Neural progenitor cell (in vitro differentiated cells): ENCODE data around the gene KCNH1. TPM values are rescaled to one million over a fixed set of nuclear protein-coding genes. Genes with fewer than 3 reads are reported as not detected.

ENCODE experiments used
- DNase-seq: peaks from one replicate; pipeline ENCODE4 v3.0.0-alpha.2; 2016; ENCODE audit warnings: low spot score
- H2AFZ ChIP-seq: fragments of 200-600 bp; sonication (generic); replicated peaks from 2 replicates; pipeline ENCODE4 v1.6.1; 2016; ENCODE audit warnings: antibody characterized with exemption
- H3F3A ChIP-seq: fragments of 200-600 bp; sonication (generic); 2 replicates; pipeline ENCODE4 v1.6.1; 2016; ENCODE audit warnings: antibody characterized with exemption, low read depth
- H3K27ac ChIP-seq: fragments of 200-600 bp; sonication (generic); 2 replicates; pipeline ENCODE4 v1.5.1; 2016; ENCODE audit warnings: mild to moderate bottlenecking
- H3K27me3 ChIP-seq: fragments of 200-600 bp; sonication (generic); 2 replicates; pipeline ENCODE4 v1.6.1; 2016; ENCODE audit warnings: mild to moderate bottlenecking, moderate library complexity
- H3K36me3 ChIP-seq: fragments of 200-600 bp; sonication (generic); 2 replicates; pipeline ENCODE4 v1.5.1; 2016
- H3K4me1 ChIP-seq: fragments of 200-600 bp; sonication (generic); 2 replicates; pipeline ENCODE4 v1.6.1; 2016; ENCODE audit warnings: mixed run types
- H3K4me2 ChIP-seq: fragments of 200-600 bp; sonication (generic); 2 replicates; pipeline ENCODE4 v1.6.1; 2016
- H3K4me3 ChIP-seq: fragments of 200-600 bp; sonication (generic); 2 replicates; pipeline ENCODE4 v1.5.1; 2016
- H3K79me2 ChIP-seq: fragments of 200-600 bp; sonication (generic); 2 replicates; pipeline ENCODE4 v1.6.1; 2016; ENCODE audit warnings: low read depth
- H3K9ac ChIP-seq: fragments of 200-600 bp; sonication (generic); 2 replicates; pipeline ENCODE4 v1.6.1; 2016
- H3K9me3 ChIP-seq: fragments of 200-600 bp; sonication (generic); 2 replicates; pipeline ENCODE4 v1.5.1; 2016; ENCODE audit warnings: low read depth
- H4K20me1 ChIP-seq: fragments of 200-600 bp; sonication (generic); 2 replicates; pipeline ENCODE4 v1.6.1; 2016; ENCODE audit warnings: low read depth
- H3K27ac Mint-ChIP-seq: 3 replicates; pipeline ENCODE4 v1.8.0; 2021; ENCODE audit warnings: mixed read lengths
- H3K27me3 Mint-ChIP-seq: 2 replicates; pipeline ENCODE4 v1.8.0; 2022; ENCODE audit warnings: low read depth, mild to moderate bottlenecking, inconsistent platforms, moderate library complexity, mixed read lengths; ENCODE audit not compliant: insufficient read depth
- H3K36me3 Mint-ChIP-seq: 3 replicates; pipeline ENCODE4 v1.8.0; 2021; ENCODE audit warnings: mixed read lengths
- H3K4me1 Mint-ChIP-seq: 3 replicates; pipeline ENCODE4 v1.8.0; 2021; ENCODE audit warnings: mixed read lengths
- H3K4me3 Mint-ChIP-seq: 3 replicates; pipeline ENCODE4 v1.8.0; 2021; ENCODE audit warnings: mild to moderate bottlenecking, moderate library complexity, mixed read lengths
- H3K9me3 Mint-ChIP-seq: 3 replicates; pipeline ENCODE4 v1.8.0; 2020; ENCODE audit warnings: mixed read lengths
- EZH2 ChIP-seq: fragments of 200-600 bp; sonication (generic); IDR thresholded peaks from 2 replicates; pipeline ENCODE4 v1.6.1; 2017; ENCODE audit warnings: antibody characterized with exemption, mild to moderate bottlenecking, moderate library complexity
- EZH2phosphoT487 ChIP-seq: fragments of 200-600 bp; sonication (generic); IDR thresholded peaks from 2 replicates; pipeline ENCODE4 v1.6.1; 2017; ENCODE audit warnings: antibody characterized with exemption
- total RNA-seq: library from RNA; depleted of rRNA; stranded (reverse); fragments of >200 nt; gene quantifications from 2 replicates; pipeline ENCODE4 v1.2.3, GENCODE V29; 2015; ENCODE audit warnings: low replicate concordance
- TF ChIP-seq, protein P1 (sequence below): fragments of 200-600 bp; sonication (generic); IDR thresholded peaks from 2 replicates; pipeline ENCODE4 v1.5.1; 2017; ENCODE audit warnings: antibody characterized with exemption, mild to moderate bottlenecking

The KCNH1 gene
- total RNA-seq, 1 donor from 2014 or later: 1.6 TPM

DNA sequence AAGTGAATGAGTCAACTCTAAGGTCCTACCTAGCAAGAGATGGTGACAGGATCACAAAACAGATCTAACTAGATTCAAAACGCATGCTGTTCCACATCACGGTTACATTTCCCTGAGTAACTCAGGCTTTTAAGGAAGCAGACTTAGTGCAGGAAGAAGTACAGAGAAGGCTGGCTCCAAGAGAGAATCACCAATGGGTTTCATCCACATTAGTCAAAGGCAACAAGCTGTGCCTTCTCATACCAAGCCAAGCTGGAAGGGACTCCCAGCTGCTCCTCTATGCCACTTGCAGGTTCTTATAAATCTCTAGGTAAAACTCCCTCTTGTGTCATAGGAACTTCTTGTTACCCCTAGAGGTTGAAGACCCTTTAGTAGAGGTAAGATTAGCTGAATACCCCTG lies 109.0 kb downstream of the KCNH1 start:
- H3K4me2 ChIP-seq: no peak overlapping the region
- H3F3A ChIP-seq: no peaks in the 10 kb centered on the region
- H3K9me3 ChIP-seq: no peaks in the 10 kb centered on the region
- H3K79me2 ChIP-seq: no peaks in the 10 kb centered on the region
- no peaks in the 10 kb centered on the region for H3K4me1 ChIP-seq
- H4K20me1 ChIP-seq: no peaks in the 10 kb centered on the region
- Mint-ChIP-seq H3K36me3 (no peaks in the 10 kb centered on the region), H3K4me1 (no peaks in the 10 kb centered on the region), H3K27ac (no peak overlapping the region), H3K4me3 (no peak overlapping the region), H3K9me3 (no peaks in the 10 kb centered on the region), H3K27me3 (no peaks in the 10 kb centered on the region)
- no peak overlapping the region for H3K9ac ChIP-seq
- TF ChIP-seq EZH2phosphoT487 (no peak), EZH2 (no peak)
- TF ChIP-seq, protein P1, sequence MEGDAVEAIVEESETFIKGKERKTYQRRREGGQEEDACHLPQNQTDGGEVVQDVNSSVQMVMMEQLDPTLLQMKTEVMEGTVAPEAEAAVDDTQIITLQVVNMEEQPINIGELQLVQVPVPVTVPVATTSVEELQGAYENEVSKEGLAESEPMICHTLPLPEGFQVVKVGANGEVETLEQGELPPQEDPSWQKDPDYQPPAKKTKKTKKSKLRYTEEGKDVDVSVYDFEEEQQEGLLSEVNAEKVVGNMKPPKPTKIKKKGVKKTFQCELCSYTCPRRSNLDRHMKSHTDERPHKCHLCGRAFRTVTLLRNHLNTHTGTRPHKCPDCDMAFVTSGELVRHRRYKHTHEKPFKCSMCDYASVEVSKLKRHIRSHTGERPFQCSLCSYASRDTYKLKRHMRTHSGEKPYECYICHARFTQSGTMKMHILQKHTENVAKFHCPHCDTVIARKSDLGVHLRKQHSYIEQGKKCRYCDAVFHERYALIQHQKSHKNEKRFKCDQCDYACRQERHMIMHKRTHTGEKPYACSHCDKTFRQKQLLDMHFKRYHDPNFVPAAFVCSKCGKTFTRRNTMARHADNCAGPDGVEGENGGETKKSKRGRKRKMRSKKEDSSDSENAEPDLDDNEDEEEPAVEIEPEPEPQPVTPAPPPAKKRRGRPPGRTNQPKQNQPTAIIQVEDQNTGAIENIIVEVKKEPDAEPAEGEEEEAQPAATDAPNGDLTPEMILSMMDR: no peak
- H2AFZ ChIP-seq: no peak overlapping the region
- no peak overlapping the region for H3K27ac ChIP-seq
- DNase-seq: no peak
- no peaks in the 10 kb centered on the region for H3K27me3 ChIP-seq
- no peak overlapping the region for H3K4me3 ChIP-seq
- no peaks in the 10 kb centered on the region for H3K36me3 ChIP-seq

DNA sequence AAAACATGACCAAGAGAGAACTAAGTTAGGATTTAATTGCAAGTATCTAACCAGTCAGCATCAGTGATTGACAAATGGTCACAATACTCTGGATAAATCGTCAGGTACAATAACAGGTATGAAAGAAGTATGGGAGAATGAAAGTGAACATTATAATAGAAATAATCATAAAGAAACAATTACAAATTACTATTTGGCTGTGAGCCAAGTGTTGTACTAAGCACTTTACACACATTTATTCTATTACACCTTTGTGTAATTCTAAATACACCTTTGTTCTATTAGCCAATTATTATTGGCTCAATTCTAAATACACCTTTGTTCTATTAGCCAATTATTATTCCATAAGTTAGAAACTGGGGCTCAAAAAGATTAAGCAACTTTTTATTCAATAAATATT lies 114.7 kb downstream of the KCNH1 start:
- Mint-ChIP-seq H3K9me3 (no peaks in the 10 kb centered on the region), H3K27ac (no peak overlapping the region), H3K4me1 (no peaks in the 10 kb centered on the region), H3K27me3 (peaks cover 4% of the 10 kb centered on the region), H3K4me3 (no peak overlapping the region), H3K36me3 (no peaks in the 10 kb centered on the region)
- Histone ChIP-seq H3K4me1 (no peaks in the 10 kb centered on the region), H3K36me3 (no peaks in the 10 kb centered on the region), H3K4me3 (no peak overlapping the region), H3K79me2 (no peaks in the 10 kb centered on the region), H3K4me2 (no peak overlapping the region), H3K9me3 (no peaks in the 10 kb centered on the region), H3F3A (no peaks in the 10 kb centered on the region), H3K27ac (no peak overlapping the region), H3K9ac (no peak overlapping the region), H4K20me1 (no peaks in the 10 kb centered on the region), H3K27me3 (no peaks in the 10 kb centered on the region), H2AFZ (no peak overlapping the region)
- no peak for DNase-seq
- no peak for TF ChIP-seq EZH2phosphoT487
- TF ChIP-seq, protein P1: no peak
- TF ChIP-seq EZH2: no peak

DNA sequence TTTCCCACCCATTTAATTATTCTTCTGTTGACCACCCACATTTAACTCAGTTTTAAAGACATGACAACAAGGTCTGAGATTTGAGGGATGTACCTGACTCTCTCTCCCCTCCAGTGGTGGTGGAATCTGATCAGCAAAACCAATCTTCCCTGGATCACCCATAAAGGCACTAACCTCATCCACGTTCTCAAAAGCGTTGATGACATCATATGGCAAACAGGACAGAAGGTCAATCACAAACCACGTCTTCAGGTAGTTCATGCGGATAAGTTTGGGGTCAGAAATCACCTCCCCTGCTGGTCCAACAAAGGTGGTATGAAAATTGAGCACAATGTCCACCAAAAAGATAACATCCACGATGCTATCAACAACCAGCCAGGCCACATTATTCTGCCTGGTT lies 115.3 kb downstream of the KCNH1 start:
- no peak overlapping the region for H2AFZ ChIP-seq
- no peak overlapping the region for H3K27ac Mint-ChIP-seq
- no peaks in the 10 kb centered on the region for H3F3A ChIP-seq
- no peak for DNase-seq
- peaks cover 4% of the 10 kb centered on the region for H3K27me3 Mint-ChIP-seq
- no peaks in the 10 kb centered on the region for H3K36me3 ChIP-seq
- no peaks in the 10 kb centered on the region for H3K9me3 Mint-ChIP-seq
- H3K4me3 Mint-ChIP-seq: no peak overlapping the region
- H3K9me3 ChIP-seq: no peaks in the 10 kb centered on the region
- no peaks in the 10 kb centered on the region for H3K4me1 ChIP-seq
- no peak overlapping the region for H3K9ac ChIP-seq
- no peak overlapping the region for H3K4me2 ChIP-seq
- no peaks in the 10 kb centered on the region for H3K79me2 ChIP-seq
- no peaks in the 10 kb centered on the region for H3K36me3 Mint-ChIP-seq
- H3K4me1 Mint-ChIP-seq: no peaks in the 10 kb centered on the region
- no peak overlapping the region for H3K27ac ChIP-seq
- H4K20me1 ChIP-seq: no peaks in the 10 kb centered on the region
- H3K27me3 ChIP-seq: no peaks in the 10 kb centered on the region
- no peak overlapping the region for H3K4me3 ChIP-seq
- TF ChIP-seq EZH2 (no peak), EZH2phosphoT487 (no peak)
- TF ChIP-seq, protein P1: no peak
